ENCODE data around the gene PARD3B.

Gene PARD3B

GRCh38 chr2:204673877-204674276 is 128.6 kb downstream of the PARD3B start:
- DNase-seq (ENCODE audit: insufficient read length, low spot score): no peak

GRCh38 chr2:204678031-204678430 is 132.8 kb downstream of the PARD3B start:
- DNase-seq (ENCODE audit: insufficient read length, low spot score) (no peak), FAIRE-seq (no peak)
- TF ChIP-seq PAX5 (IDR thresholded peaks at IDR 0.05; ENCODE audit: insufficient read depth, low read length, severe bottlenecking) (no peak), POLR2AphosphoS5 (IDR thresholded peaks at IDR 0.05; ENCODE audit: low read depth, low read length) (no peak), POU2F2 (IDR thresholded peaks at IDR 0.05; ENCODE audit: low read depth, low read length) (no peak), POLR2A (IDR thresholded peaks at IDR 0.05; ENCODE audit: low read depth, low read length) (no peak), SPI1 (IDR thresholded peaks at IDR 0.05; ENCODE audit: low read depth, low read length) (no peak), TAF1 (IDR thresholded peaks at IDR 0.05; ENCODE audit: low read depth, low read length) (no peak)

More at GRCh38 chr2:204673877-204674276, 128.6 kb downstream of the PARD3B start:
- TF ChIP-seq SPI1 (IDR thresholded peaks at IDR 0.05; ENCODE audit: low read depth, low read length) (no peak), POLR2A (IDR thresholded peaks at IDR 0.05; ENCODE audit: low read depth, low read length) (no peak), TAF1 (IDR thresholded peaks at IDR 0.05; ENCODE audit: low read depth, low read length) (no peak), POU2F2 (IDR thresholded peaks at IDR 0.05; ENCODE audit: low read depth, low read length) (no peak), PAX5 (IDR thresholded peaks at IDR 0.05; ENCODE audit: insufficient read depth, low read length, severe bottlenecking) (no peak), POLR2AphosphoS5 (IDR thresholded peaks at IDR 0.05; ENCODE audit: low read depth, low read length) (no peak)
- no peak for FAIRE-seq

GRCh38 chr2:204680576-204680975 is 135.3 kb downstream of the PARD3B start:
- no peak for TF ChIP-seq POLR2A (IDR thresholded peaks at IDR 0.05; ENCODE audit: low read depth, low read length)
- TF ChIP-seq POU2F2 (IDR thresholded peaks at IDR 0.05; ENCODE audit: low read depth, low read length): no peak
- TF ChIP-seq SPI1 (IDR thresholded peaks at IDR 0.05; ENCODE audit: low read depth, low read length): no peak
- TF ChIP-seq TAF1 (IDR thresholded peaks at IDR 0.05; ENCODE audit: low read depth, low read length): no peak
- TF ChIP-seq PAX5 (IDR thresholded peaks at IDR 0.05; ENCODE audit: insufficient read depth, low read length, severe bottlenecking): no peak
- no peak for TF ChIP-seq POLR2AphosphoS5 (IDR thresholded peaks at IDR 0.05; ENCODE audit: low read depth, low read length)
- no peak for FAIRE-seq
- no peak for DNase-seq (ENCODE audit: insufficient read length, low spot score)

- DNase-seq (ENCODE audit: insufficient read length, low spot score) (no peak), FAIRE-seq (no peak)
- no peak for TF ChIP-seq POLR2A (IDR thresholded peaks at IDR 0.05; ENCODE audit: low read depth, low read length)
- no peak for TF ChIP-seq SPI1 (IDR thresholded peaks at IDR 0.05; ENCODE audit: low read depth, low read length)
- no peak for TF ChIP-seq POU2F2 (IDR thresholded peaks at IDR 0.05; ENCODE audit: low read depth, low read length)
- no peak for TF ChIP-seq PAX5 (IDR thresholded peaks at IDR 0.05; ENCODE audit: insufficient read depth, low read length, severe bottlenecking)
- TF ChIP-seq TAF1 (IDR thresholded peaks at IDR 0.05; ENCODE audit: low read depth, low read length): no peak
- TF ChIP-seq POLR2AphosphoS5 (IDR thresholded peaks at IDR 0.05; ENCODE audit: low read depth, low read length): no peak
These were observed 136.1 kb downstream of the PARD3B start for GRCh38 chr2:204681412-204681811.

- DNase-seq (ENCODE audit: insufficient read length, low spot score) (no peak), FAIRE-seq (no peak)
- TF ChIP-seq SPI1 (IDR thresholded peaks at IDR 0.05; ENCODE audit: low read depth, low read length): no peak
- no peak for TF ChIP-seq POU2F2 (IDR thresholded peaks at IDR 0.05; ENCODE audit: low read depth, low read length)
- no peak for TF ChIP-seq TAF1 (IDR thresholded peaks at IDR 0.05; ENCODE audit: low read depth, low read length)
- TF ChIP-seq PAX5 (IDR thresholded peaks at IDR 0.05; ENCODE audit: insufficient read depth, low read length, severe bottlenecking): no peak
- no peak for TF ChIP-seq POLR2A (IDR thresholded peaks at IDR 0.05; ENCODE audit: low read depth, low read length)
- no peak for TF ChIP-seq POLR2AphosphoS5 (IDR thresholded peaks at IDR 0.05; ENCODE audit: low read depth, low read length)
These were observed 138.1 kb downstream of the PARD3B start for GRCh38 chr2:204683384-204683783.

GRCh38 chr2:204686406-204686805 is 141.1 kb downstream of the PARD3B start:
- FAIRE-seq (no peak), DNase-seq (ENCODE audit: insufficient read length, low spot score) (no peak)
- TF ChIP-seq POLR2AphosphoS5 (IDR thresholded peaks at IDR 0.05; ENCODE audit: low read depth, low read length) (no peak), POLR2A (IDR thresholded peaks at IDR 0.05; ENCODE audit: low read depth, low read length) (no peak), TAF1 (IDR thresholded peaks at IDR 0.05; ENCODE audit: low read depth, low read length) (no peak), POU2F2 (IDR thresholded peaks at IDR 0.05; ENCODE audit: low read depth, low read length) (no peak), PAX5 (IDR thresholded peaks at IDR 0.05; ENCODE audit: insufficient read depth, low read length, severe bottlenecking) (no peak), SPI1 (IDR thresholded peaks at IDR 0.05; ENCODE audit: low read depth, low read length) (no peak)

- no peak for TF ChIP-seq POU2F2 (IDR thresholded peaks at IDR 0.05; ENCODE audit: low read depth, low read length)
- TF ChIP-seq POLR2A (IDR thresholded peaks at IDR 0.05; ENCODE audit: low read depth, low read length): no peak
- no peak for TF ChIP-seq PAX5 (IDR thresholded peaks at IDR 0.05; ENCODE audit: insufficient read depth, low read length, severe bottlenecking)
- TF ChIP-seq TAF1 (IDR thresholded peaks at IDR 0.05; ENCODE audit: low read depth, low read length): no peak
- no peak for TF ChIP-seq POLR2AphosphoS5 (IDR thresholded peaks at IDR 0.05; ENCODE audit: low read depth, low read length)
- TF ChIP-seq SPI1 (IDR thresholded peaks at IDR 0.05; ENCODE audit: low read depth, low read length): no peak
- DNase-seq (ENCODE audit: insufficient read length, low spot score) (no peak), FAIRE-seq (no peak)
These were observed 142.5 kb downstream of the PARD3B start for GRCh38 chr2:204687776-204688175.

- DNase-seq (ENCODE audit: insufficient read length, low spot score) (no peak), FAIRE-seq (no peak)
- TF ChIP-seq PAX5 (IDR thresholded peaks at IDR 0.05; ENCODE audit: insufficient read depth, low read length, severe bottlenecking) (no peak), POLR2A (IDR thresholded peaks at IDR 0.05; ENCODE audit: low read depth, low read length) (no peak), TAF1 (IDR thresholded peaks at IDR 0.05; ENCODE audit: low read depth, low read length) (no peak), SPI1 (IDR thresholded peaks at IDR 0.05; ENCODE audit: low read depth, low read length) (no peak), POLR2AphosphoS5 (IDR thresholded peaks at IDR 0.05; ENCODE audit: low read depth, low read length) (no peak), POU2F2 (IDR thresholded peaks at IDR 0.05; ENCODE audit: low read depth, low read length) (no peak)
These were observed 146.7 kb downstream of the PARD3B start for GRCh38 chr2:204691911-204692510.

- TF ChIP-seq TAF1 (IDR thresholded peaks at IDR 0.05; ENCODE audit: low read depth, low read length) (no peak), SPI1 (IDR thresholded peaks at IDR 0.05; ENCODE audit: low read depth, low read length) (no peak), POU2F2 (IDR thresholded peaks at IDR 0.05; ENCODE audit: low read depth, low read length) (no peak), POLR2A (IDR thresholded peaks at IDR 0.05; ENCODE audit: low read depth, low read length) (no peak)
- FAIRE-seq (no peak), DNase-seq (ENCODE audit: insufficient read length, low spot score) (no peak)
These were observed 147.5 kb downstream of the PARD3B start for GRCh38 chr2:204692790-204693189.

GRCh38 chr2:204693262-204693661 is 148.0 kb downstream of the PARD3B start:
- no peak for TF ChIP-seq POU2F2 (IDR thresholded peaks at IDR 0.05; ENCODE audit: low read depth, low read length)
- TF ChIP-seq POLR2A (IDR thresholded peaks at IDR 0.05; ENCODE audit: low read depth, low read length): no peak
- DNase-seq (ENCODE audit: insufficient read length, low spot score): no peak
- no peak for FAIRE-seq

All from GM12891 (cell line).